MG63 (cell line): Measurements from ENCODE around the gene PIAS3. TPM values are rescaled to one million over a fixed set of nuclear protein-coding genes. Genes with fewer than 3 reads are reported as not detected.
"Not testable (repeated sequence)": the region's sequence is repeated elsewhere in the genome, so short reads cannot be mapped to it uniquely, and the experiment has no call there.

Experiments used
- DNase-seq: peaks from one replicate; pipeline ENCODE4 v3.0.0-alpha.2; 2020
- H3K27me3 ChIP-seq: fragments of 250-450 bp; sonication (Bioruptor Pico); 2 replicates; pipeline ENCODE4 v1.5.1; 2020; ENCODE audit warnings: mild to moderate bottlenecking, moderate library complexity
- H3K36me3 ChIP-seq: fragments of 250-450 bp; sonication (Bioruptor Pico); 2 replicates; pipeline ENCODE4 v1.5.1; 2020; ENCODE audit warnings: mild to moderate bottlenecking, moderate library complexity
- H3K4me3 ChIP-seq: fragments of 250-450 bp; sonication (Bioruptor Pico); 2 replicates; pipeline ENCODE4 v1.5.1; 2020; ENCODE audit warnings: mild to moderate bottlenecking, moderate library complexity
- H3K9me3 ChIP-seq: fragments of 250-450 bp; sonication (Bioruptor Pico); 2 replicates; pipeline ENCODE4 v1.5.1; 2020; ENCODE audit warnings: mild to moderate bottlenecking, moderate library complexity
- total RNA-seq: library from RNA; depleted of rRNA; stranded (reverse); fragments of >200 nt; shearing (Covaris generic); gene quantifications from 2 replicates; pipeline ENCODE4 v1.2.3, GENCODE V29; 2014; ENCODE audit warnings: low replicate concordance

PIAS3 gene
- total RNA-seq, 1 experiment from 2014 or later = 5.6 TPM

DNA sequence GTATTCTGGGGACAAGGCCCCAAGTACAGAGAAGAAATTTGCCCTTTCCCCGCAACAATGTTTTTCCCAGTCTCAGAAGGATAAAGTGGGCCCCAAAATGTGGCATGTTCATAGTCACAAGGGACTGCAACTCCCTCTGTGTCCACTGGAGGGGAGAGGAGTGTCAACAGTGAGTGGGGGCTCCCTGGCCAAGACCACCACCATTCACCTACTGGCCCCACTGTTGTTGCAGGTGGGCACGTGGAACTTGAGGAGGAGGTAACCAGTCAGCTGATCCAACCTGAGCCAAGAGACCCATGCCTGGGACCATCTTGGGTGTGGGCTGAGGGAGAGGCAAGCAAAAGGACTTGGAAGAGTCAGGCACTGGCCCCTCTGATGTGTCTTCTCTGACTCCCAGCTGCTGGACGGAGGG lies 12.7 kb downstream of the PIAS3 start:
- H3K36me3 ChIP-seq = peaks cover 41% of the 10 kb centered on the region
- no peaks in the 10 kb centered on the region for H3K9me3 ChIP-seq
- peak overlapping the region; percentile 55 for H3K4me3 ChIP-seq
- no peaks in the 10 kb centered on the region for H3K27me3 ChIP-seq
- DNase-seq = peak; percentile 17

DNA sequence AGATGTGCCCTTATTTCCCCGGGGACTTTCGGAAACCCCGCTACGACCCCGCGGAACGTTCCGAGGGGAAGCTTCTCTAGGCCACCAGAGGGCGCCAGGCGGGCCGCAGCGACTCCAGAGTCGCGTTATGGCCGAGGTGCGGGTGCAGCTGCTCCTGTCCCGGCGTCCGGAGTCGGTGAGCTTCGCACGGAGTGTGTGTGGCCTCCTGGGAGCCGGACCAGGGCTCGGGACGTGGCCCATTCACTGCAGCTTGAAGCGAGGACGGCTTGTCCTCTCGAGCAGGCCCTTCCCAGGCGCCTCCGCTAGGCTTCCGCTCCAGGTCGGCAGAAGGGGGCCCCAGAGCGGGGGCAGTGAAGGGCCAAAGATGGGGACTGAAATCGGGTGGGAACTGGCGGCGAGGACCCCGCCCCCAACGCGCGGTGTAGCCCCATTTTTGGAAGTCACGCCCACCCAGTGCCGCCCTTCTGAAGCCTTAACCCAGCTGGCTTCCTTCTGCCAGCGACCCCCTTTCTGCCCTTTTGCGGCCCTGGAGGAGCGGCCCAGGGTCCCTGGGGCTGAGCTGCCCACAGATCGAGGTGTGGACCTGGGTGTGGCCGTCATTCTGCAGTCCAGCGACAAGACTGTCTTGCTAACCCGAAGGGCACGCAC lies 13.2 kb downstream of the PIAS3 start, which contains the start of gene NUDT17:
NUDT17 (plus strand) TSS at position 117 of the 648 bp plus-strand sequence; CDS start at position 128, 11 bp downstream.
- H3K9me3 ChIP-seq = no peaks in the 10 kb centered on the region
- peaks cover 41% of the 10 kb centered on the region for H3K36me3 ChIP-seq
- H3K4me3 ChIP-seq = peak within 1 kb of the TSS; percentile 55
- peak; percentile 79 for DNase-seq
- H3K27me3 ChIP-seq = no peaks in the 10 kb centered on the region

DNA sequence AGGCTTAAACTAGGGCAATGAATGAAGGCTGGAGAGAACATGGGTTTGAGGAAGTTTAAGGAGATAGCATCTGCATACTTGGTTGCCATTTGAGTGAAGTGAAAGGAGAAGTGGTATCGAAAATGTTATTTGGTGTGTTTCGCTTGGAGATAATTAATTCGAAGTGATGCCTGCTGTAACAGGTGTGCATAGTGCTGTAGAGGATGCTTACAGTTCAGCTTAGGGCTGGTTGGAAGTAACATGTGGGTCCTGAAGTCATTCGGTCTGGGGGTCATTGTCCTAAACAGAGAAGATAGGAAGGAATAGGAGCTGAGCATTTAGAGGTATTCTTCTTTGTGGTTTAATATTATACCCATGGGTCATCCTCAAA lies 13.8 kb downstream of the PIAS3 start:
- no peak for DNase-seq
- no peaks in the 10 kb centered on the region for H3K9me3 ChIP-seq
- H3K36me3 ChIP-seq = peaks cover 41% of the 10 kb centered on the region
- H3K27me3 ChIP-seq = no peaks in the 10 kb centered on the region
- H3K4me3 ChIP-seq = peak overlapping the region; percentile 55

DNA sequence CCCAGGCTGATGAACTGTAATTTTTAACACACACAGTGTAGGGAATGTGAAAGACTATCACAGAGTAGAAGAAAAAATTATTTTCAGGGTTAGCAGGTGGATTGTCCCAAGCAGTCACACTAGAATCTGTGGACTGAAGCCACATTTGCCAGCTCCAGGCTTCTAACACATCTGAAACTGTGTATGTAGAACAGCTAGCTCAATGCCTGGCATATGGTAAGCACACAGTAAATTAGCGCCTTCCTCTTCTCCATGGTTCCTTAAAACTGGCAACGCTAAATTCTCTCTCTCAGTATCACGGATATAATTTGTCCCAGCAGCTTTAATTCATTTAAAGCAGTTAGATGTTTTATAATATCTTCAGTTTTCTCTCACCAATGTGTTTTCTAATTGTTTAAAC lies 15.8 kb downstream of the PIAS3 start:
- Histone ChIP-seq H3K9me3 (no peaks in the 10 kb centered on the region), H3K4me3 (no peak overlapping the region), H3K36me3 (peaks cover 49% of the 10 kb centered on the region), H3K27me3 (no peaks in the 10 kb centered on the region)
- DNase-seq = no peak

DNA sequence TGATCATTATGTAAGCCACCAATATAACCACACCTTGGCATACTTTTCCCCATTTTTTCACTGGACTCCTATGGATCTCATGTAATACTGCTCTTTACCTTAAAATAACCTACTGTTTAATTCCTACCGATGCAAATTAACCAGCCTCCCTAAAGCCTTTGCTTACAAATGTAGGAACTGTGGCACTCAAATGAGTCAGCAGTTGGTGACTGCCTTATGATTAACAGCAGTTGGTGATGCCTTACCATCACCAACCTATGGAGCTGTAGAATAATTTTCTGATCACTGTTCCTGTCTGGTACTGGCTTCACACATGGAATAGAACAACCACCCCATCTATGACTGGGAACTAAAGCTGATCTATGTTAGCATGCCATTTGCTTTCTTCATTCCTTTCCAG lies 21.2 kb downstream of the PIAS3 start:
- H3K4me3 ChIP-seq = no peak overlapping the region
- no peak for DNase-seq
- peaks cover 93% of the 10 kb centered on the region for H3K36me3 ChIP-seq
- no peaks in the 10 kb centered on the region for H3K27me3 ChIP-seq
- no peaks in the 10 kb centered on the region for H3K9me3 ChIP-seq

GRCh38 chr1:145830810-145831209 lies 28.1 kb downstream of the PIAS3 start:
- H3K4me3 ChIP-seq, H3K27me3 ChIP-seq, DNase-seq, H3K9me3 ChIP-seq: not testable (repeated sequence)
- peaks cover 93% of the 10 kb centered on the region for H3K36me3 ChIP-seq

DNA sequence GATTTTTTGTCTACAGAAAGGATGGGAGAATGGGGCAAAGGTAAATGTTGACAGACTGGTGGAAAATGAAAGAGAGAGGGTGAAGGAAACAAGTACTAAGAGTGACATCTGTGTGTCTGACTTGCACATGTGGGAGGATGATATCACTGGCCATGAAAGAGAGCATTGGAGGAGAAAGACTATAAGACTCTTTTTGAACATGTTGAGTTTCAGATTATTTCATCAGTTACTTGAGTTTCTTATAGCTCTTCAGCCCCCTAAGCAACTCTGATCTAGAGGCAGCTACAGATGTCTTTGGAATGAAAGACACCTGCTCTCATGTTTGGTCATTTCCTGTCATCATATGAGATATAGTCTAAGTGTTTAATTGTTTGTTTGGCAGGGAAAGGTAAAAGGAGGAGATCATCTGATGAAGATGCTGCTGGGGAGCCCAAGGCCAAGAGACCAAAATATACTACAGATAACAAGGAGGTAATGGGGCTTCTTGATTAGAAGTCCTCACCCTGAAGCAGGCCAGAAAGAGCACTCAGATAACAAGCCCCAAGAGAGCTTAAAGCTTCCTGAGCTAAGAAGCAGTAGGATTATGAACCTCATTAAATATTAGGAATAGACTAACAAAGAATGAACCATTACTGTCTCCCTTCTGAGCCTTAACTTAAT lies 30.4 kb downstream of the PIAS3 start:
- DNase-seq = no peak
- Histone ChIP-seq H3K9me3 (no peaks in the 10 kb centered on the region), H3K36me3 (peaks cover 79% of the 10 kb centered on the region), H3K4me3 (no peak overlapping the region), H3K27me3 (no peaks in the 10 kb centered on the region)

- H3K4me3 ChIP-seq = no peak overlapping the region
- no peaks in the 10 kb centered on the region for H3K27me3 ChIP-seq
- peaks cover 74% of the 10 kb centered on the region for H3K36me3 ChIP-seq
- H3K9me3 ChIP-seq = no peaks in the 10 kb centered on the region
- DNase-seq = no peak
Measured at GRCh38 chr1:145827966-145828365, 30.9 kb downstream of the PIAS3 start.

DNA sequence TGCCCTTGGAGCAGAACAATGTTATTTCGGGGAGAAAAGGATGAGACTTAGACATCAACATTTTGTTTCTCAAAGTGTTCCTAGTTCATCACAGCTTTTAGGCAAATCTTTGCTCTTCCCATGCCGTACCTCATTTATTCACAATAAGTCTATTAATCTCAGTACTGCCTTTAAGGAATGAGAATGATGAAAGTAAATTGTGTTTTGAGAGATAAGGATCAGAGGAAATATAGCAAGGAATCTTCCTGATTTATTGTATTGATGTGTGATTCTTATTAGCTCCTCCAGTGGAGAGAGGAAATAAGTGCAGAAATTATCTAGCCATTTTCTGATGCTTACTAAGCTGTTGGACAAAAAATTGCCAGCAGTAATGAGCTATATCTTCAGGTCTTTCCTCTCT lies 32.9 kb downstream of the PIAS3 start:
- H3K27me3 ChIP-seq = no peaks in the 10 kb centered on the region
- DNase-seq = no peak
- H3K9me3 ChIP-seq = no peaks in the 10 kb centered on the region
- peaks cover 55% of the 10 kb centered on the region for H3K36me3 ChIP-seq
- H3K4me3 ChIP-seq = no peak overlapping the region

GRCh38 chr1:145824499-145824842 lies 34.4 kb downstream of the PIAS3 start:
- H3K9me3 ChIP-seq = no peaks in the 10 kb centered on the region
- no peak for DNase-seq
- H3K4me3 ChIP-seq = peak overlapping the region; percentile 95
- H3K27me3 ChIP-seq = no peaks in the 10 kb centered on the region
- H3K36me3 ChIP-seq = peaks cover 41% of the 10 kb centered on the region

- H3K4me3 ChIP-seq = peak within 1 kb of the TSS; percentile 95
- no peaks in the 10 kb centered on the region for H3K9me3 ChIP-seq
- DNase-seq = peak; percentile 97
- peaks cover 37% of the 10 kb centered on the region for H3K36me3 ChIP-seq
- H3K27me3 ChIP-seq = no peaks in the 10 kb centered on the region
Measured at GRCh38 chr1:145823565-145824498, 35.0 kb downstream of the PIAS3 start, which contains the start of the genes POLR3C and RNF115. TSS of gene POLR3C (plus strand) at chr1:145824200. CDS start at chr1:145825777, 1,577 bp downstream. TSS of gene RNF115 (minus strand) at chr1:145824095. CDS start at chr1:145823873, 222 bp downstream.

- H3K9me3 ChIP-seq, DNase-seq, H3K4me3 ChIP-seq, H3K27me3 ChIP-seq: not testable (repeated sequence)
- H3K36me3 ChIP-seq = peaks cover 27% of the 10 kb centered on the region
Measured at GRCh38 chr1:145822779-145823331, 36.0 kb downstream of the PIAS3 start.

DNA sequence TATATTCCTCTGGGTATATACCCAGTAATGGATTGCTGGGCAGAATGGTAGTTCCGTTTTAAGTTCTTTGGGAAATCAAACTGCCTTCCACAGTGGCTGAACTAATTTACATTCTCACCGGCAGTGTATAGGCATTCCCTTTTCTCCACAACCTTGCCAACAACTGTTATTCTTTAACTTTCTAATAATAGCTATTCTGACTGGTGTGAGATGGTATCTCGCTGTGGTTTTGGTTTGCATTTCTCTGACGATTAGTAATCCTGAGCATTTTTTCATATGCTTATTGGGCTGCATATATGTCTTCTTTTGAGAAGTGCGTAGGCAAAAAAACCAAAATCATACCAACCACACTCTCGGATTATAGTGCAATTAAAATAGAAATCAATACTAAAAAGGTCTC lies 40.8 kb downstream of the PIAS3 start:
- H3K9me3 ChIP-seq, H3K36me3 ChIP-seq, H3K4me3 ChIP-seq, H3K27me3 ChIP-seq: not testable (repeated sequence)
- peak; percentile 8 for DNase-seq

DNA sequence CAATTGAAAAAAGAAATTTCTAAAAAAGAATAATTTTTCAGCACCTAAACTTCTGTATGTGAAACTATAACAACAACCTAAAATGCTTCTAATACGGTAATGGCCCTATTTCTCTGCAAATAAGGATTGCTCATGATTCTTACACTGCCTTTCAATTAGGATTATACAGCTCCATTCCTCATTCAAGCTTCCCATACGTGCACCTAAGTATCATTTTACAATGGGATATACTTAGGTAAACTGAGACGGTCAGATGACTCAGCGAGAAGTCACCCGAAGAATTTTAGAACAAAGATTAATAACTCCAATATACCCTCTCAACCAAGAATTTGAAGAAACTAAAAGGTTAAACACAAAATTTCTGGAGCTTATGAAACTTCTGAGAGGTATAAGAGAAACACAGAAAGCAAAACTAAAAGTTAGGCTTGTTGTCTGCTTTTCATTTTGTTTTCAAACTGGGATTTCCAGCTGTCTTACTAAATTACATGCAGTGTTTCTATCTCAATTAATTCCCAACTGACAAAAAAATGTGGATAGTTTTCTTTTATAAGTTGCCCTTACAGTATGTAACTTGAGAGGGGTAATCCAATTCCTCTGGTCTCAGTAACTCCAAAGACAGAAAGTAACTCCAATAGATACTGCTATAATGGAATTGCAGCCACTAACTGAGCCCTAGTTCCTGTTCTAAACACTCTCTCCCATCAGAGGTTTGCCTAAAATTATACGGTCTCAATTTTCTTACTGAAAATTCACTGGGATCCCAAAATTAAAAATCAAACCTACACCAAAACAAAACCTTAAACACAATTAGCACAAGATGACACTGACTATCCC lies 45.7 kb downstream of the PIAS3 start:
- H3K27me3 ChIP-seq, H3K36me3 ChIP-seq, DNase-seq, H3K9me3 ChIP-seq, H3K4me3 ChIP-seq: not testable (repeated sequence)

GRCh38 chr1:145806844-145807243 lies 52.0 kb downstream of the PIAS3 start:
- H3K36me3 ChIP-seq = peaks cover 2% of the 10 kb centered on the region
- DNase-seq = no peak
- no peak overlapping the region for H3K4me3 ChIP-seq
- H3K9me3 ChIP-seq = no peaks in the 10 kb centered on the region
- H3K27me3 ChIP-seq = no peaks in the 10 kb centered on the region

GRCh38 chr1:145806408-145806807 lies 52.5 kb downstream of the PIAS3 start:
- peaks cover 2% of the 10 kb centered on the region for H3K36me3 ChIP-seq
- DNase-seq = no peak
- H3K27me3 ChIP-seq = no peaks in the 10 kb centered on the region
- H3K4me3 ChIP-seq = no peak overlapping the region
- H3K9me3 ChIP-seq = no peaks in the 10 kb centered on the region
